OCI-LY7 (cell line): ENCODE measurements around the gene RAD51B. TPM values are rescaled to one million over a fixed set of nuclear protein-coding genes. Genes with fewer than 3 reads are reported as not detected.

Experiments used
- BruUV-seq: library from RNA; stranded (reverse); fragments of 400-500 nt; replicated peaks from 2 replicates; lab custom pipeline; 2021; lab: Mats Ljungman, UMichigan
- CTCF ChIA-PET: fragments of 300-600 bp; sonication (Branson Sonifier 250); formaldehyde crosslinking; loops from one replicate; lab custom pipeline; 2022; ENCODE audit warnings: antibody characterized with exemption; ENCODE audit not compliant: unreplicated experiment; lab: Charles Lee
- POLR2A ChIA-PET: fragments of 300-600 bp; sonication (Branson Sonifier 250); formaldehyde crosslinking; loops from one replicate; lab custom pipeline; 2022; ENCODE audit warnings: antibody characterized with exemption; lab: Charles Lee
- DNase-seq: peaks from one replicate; pipeline ENCODE4 v3.0.0-alpha.2; 2015; ENCODE audit warnings: low spot score
- H2AFZ ChIP-seq: fragments of 200-600 bp; sonication (generic), shearing (Covaris generic); 2 replicates; pipeline ENCODE4 v1.6.1; 2014; ENCODE audit warnings: mild to moderate bottlenecking, antibody characterized with exemption, low read length, moderate library complexity
- H3K27ac ChIP-seq: fragments of 200-600 bp; sonication (generic); 2 replicates; pipeline ENCODE4 v1.5.1; 2014; ENCODE audit warnings: mixed run types, low read depth, mild to moderate bottlenecking, moderate library complexity, low read length, inconsistent platforms; ENCODE audit not compliant: poor library complexity, severe bottlenecking
- H3K36me3 ChIP-seq: fragments of 200-600 bp; sonication (generic); 2 replicates; pipeline ENCODE4 v1.6.1; 2014; ENCODE audit warnings: mild to moderate bottlenecking, antibody characterized with exemption, low read length, moderate library complexity, mixed read lengths; ENCODE audit not compliant: insufficient read depth
- H3K4me1 ChIP-seq: fragments of 200-600 bp; sonication (generic); 2 replicates; pipeline ENCODE4 v1.5.1; 2014; ENCODE audit warnings: mild to moderate bottlenecking, low read length; ENCODE audit not compliant: insufficient read depth, poor library complexity, severe bottlenecking
- H3K4me2 ChIP-seq: fragments of 200-600 bp; sonication (generic); 2 replicates; pipeline ENCODE4 v1.6.1; 2014; ENCODE audit warnings: mild to moderate bottlenecking, low read length
- H3K4me3 ChIP-seq: fragments of 200-600 bp; sonication (generic); 2 replicates; pipeline ENCODE4 v1.5.1; 2014; ENCODE audit warnings: mild to moderate bottlenecking, low read depth, low read length; ENCODE audit not compliant: poor library complexity, severe bottlenecking
- H3K79me2 ChIP-seq: fragments of 200-600 bp; sonication (generic); 2 replicates; pipeline ENCODE4 v1.6.1; 2016; ENCODE audit warnings: low read depth, mild to moderate bottlenecking, low read length, moderate library complexity, mixed read lengths; ENCODE audit not compliant: insufficient read depth
- H3K9me2 ChIP-seq: fragments of 200-600 bp; sonication (generic); 2 replicates; pipeline ENCODE4 v1.6.1; 2016; ENCODE audit warnings: mild to moderate bottlenecking, low read length, mixed read lengths; ENCODE audit not compliant: insufficient read depth
- H3K9me3 ChIP-seq: fragments of 200-600 bp; sonication (generic); 2 replicates; pipeline ENCODE4 v1.6.1; 2014; ENCODE audit warnings: mild to moderate bottlenecking, mixed run types, low read length, mixed read lengths
- H4K20me1 ChIP-seq: fragments of 200-600 bp; sonication (generic); 2 replicates; pipeline ENCODE4 v1.6.1; 2014; ENCODE audit warnings: mild to moderate bottlenecking, antibody characterized with exemption, low read length, moderate library complexity, mixed read lengths; ENCODE audit not compliant: insufficient read depth
- EZH2phosphoT487 ChIP-seq: fragments of 200-600 bp; sonication (generic); IDR thresholded peaks from 2 replicates; pipeline ENCODE4 v1.6.1; 2018; ENCODE audit warnings: low read depth, borderline replicate concordance, mild to moderate bottlenecking, mixed run types, antibody characterized with exemption, low read length, moderate library complexity, mixed read lengths
- intact Hi-C: fragments of 100-400 bp; cut with micrococcal nuclease; formaldehyde crosslinking; loops from one replicate; pipeline ENCODE4 v1.10.0; 2022; ENCODE audit not compliant: unreplicated experiment
- total RNA-seq, 2 experiments: library from RNA; depleted of rRNA in 1 of 2; stranded (reverse); fragments of >200 nt in 1 of 2; shearing (Covaris generic) in 1 of 2; gene quantifications; 2 replicates each; pipeline ENCODE4 v1.2.3, GENCODE V29; 2014 to 2022
- TF ChIP-seq, protein P1 (sequence below): fragments of 200-600 bp; sonication (generic); conservative IDR thresholded peaks from 2 replicates; pipeline ENCODE4 v1.5.1; 2014; ENCODE audit warnings: mild to moderate bottlenecking, antibody characterized with exemption, low read length, moderate library complexity, mixed read lengths

Gene RAD51B
- total RNA-seq, 2 experiments from 2014 or later = 41.4 to 89.9 TPM

DNA sequence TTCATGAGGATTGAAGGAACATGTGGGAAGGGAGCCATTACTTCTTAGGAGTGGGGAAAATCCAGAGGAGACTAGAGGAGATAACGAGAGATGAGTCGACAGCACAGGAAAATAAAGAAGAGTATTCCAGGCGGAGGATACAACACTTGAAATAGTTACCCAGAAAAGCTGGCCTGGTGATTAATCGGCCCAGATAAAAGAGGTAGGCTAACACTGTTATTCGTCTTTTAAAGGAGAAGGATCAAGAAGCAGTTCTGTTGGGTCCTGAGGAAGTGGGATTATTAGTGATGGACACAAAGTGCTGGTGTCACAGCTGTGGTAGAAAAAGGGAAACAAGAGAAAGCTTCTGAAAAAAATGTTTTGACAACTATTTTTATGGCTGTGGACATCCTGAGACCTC, 548.0 kb downstream of the RAD51B start:
- Histone ChIP-seq H3K4me2 (peak overlapping the region; percentile 52), H3K79me2 (no peaks in the 10 kb centered on the region), H3K27ac (peak overlapping the region; percentile 34), H2AFZ (peak overlapping the region; percentile 17; the same call in 1 of the 2 replicates), H3K4me1 (peaks cover 98% of the 10 kb centered on the region), H3K36me3 (no peaks in the 10 kb centered on the region), H3K9me2 (no peaks in the 10 kb centered on the region), H3K9me3 (no peaks in the 10 kb centered on the region), H4K20me1 (no peaks in the 10 kb centered on the region), H3K4me3 (no peak overlapping the region)
- intact Hi-C loops = no loop called here
- BruUV-seq = no TSS peak
- TF ChIP-seq, protein P1, sequence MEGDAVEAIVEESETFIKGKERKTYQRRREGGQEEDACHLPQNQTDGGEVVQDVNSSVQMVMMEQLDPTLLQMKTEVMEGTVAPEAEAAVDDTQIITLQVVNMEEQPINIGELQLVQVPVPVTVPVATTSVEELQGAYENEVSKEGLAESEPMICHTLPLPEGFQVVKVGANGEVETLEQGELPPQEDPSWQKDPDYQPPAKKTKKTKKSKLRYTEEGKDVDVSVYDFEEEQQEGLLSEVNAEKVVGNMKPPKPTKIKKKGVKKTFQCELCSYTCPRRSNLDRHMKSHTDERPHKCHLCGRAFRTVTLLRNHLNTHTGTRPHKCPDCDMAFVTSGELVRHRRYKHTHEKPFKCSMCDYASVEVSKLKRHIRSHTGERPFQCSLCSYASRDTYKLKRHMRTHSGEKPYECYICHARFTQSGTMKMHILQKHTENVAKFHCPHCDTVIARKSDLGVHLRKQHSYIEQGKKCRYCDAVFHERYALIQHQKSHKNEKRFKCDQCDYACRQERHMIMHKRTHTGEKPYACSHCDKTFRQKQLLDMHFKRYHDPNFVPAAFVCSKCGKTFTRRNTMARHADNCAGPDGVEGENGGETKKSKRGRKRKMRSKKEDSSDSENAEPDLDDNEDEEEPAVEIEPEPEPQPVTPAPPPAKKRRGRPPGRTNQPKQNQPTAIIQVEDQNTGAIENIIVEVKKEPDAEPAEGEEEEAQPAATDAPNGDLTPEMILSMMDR = no peak
- no peak for TF ChIP-seq EZH2phosphoT487
- CTCF ChIA-PET = interaction anchor here (0.5 to 1.1 kb wide), 2 partner anchors 10 to 321 kb away, joined by 3 to 4 read pairs; no protein-coding TSS in a partner anchor
- POLR2A ChIA-PET = interaction anchor here (0.6 to 1.5 kb wide), 11 partner anchors 8 to 421 kb away, joined by 3 to 8 read pairs (median 3); no protein-coding TSS in a partner anchor
- no peak for DNase-seq

DNA sequence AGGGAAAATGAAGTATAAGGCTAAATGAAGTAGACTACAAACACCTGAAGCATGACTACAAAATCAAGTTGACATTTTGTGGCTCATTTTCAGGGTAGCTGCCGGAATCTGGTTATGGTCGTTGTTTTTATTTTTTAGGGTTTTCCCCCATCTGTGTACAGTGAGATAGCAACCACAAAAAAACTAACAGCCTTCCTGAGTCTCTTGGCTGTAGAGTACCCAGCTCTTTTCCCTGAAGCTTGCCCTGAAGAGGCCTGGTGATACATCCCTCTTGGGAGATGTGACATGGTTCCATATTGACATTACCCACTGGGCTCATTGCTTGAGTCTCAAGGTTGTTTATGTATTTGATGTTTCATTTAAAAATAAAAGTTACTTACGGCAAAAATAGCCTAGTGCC, 549.3 kb downstream of the RAD51B start:
- H3K9me3 ChIP-seq = peaks cover 5% of the 10 kb centered on the region; the same call in 1 of the 2 replicates
- peak overlapping the region; percentile 34 for H3K27ac ChIP-seq
- H3K36me3 ChIP-seq = no peaks in the 10 kb centered on the region
- intact Hi-C loops = loop anchor here (2.0 kb wide), 2 partner anchors 86 to 446 kb away; no protein-coding TSS in a partner anchor
- POLR2A ChIA-PET = interaction anchor here (0.5 to 1.2 kb wide), 8 partner anchors 9 to 438 kb away, joined by 3 to 5 read pairs (median 3); no protein-coding TSS in a partner anchor
- peaks cover 98% of the 10 kb centered on the region for H3K4me1 ChIP-seq
- H4K20me1 ChIP-seq = no peaks in the 10 kb centered on the region
- DNase-seq = no peak
- H3K79me2 ChIP-seq = no peaks in the 10 kb centered on the region
- no peak for TF ChIP-seq EZH2phosphoT487
- TF ChIP-seq, protein P1 = no peak
- peak overlapping the region; percentile 81 for H2AFZ ChIP-seq
- H3K4me2 ChIP-seq = peak overlapping the region; percentile 52
- CTCF ChIA-PET = no interaction called here
- peak overlapping the region; percentile 13 for H3K4me3 ChIP-seq
- no peaks in the 10 kb centered on the region for H3K9me2 ChIP-seq
- no TSS peak for BruUV-seq
